ENCODE results near the gene DDX41. TPM values are rescaled to one million over a fixed set of nuclear protein-coding genes. Genes with fewer than 3 reads are reported as not detected.
"Not testable (repeated sequence)": the region's sequence is repeated elsewhere in the genome, so short reads cannot be mapped to it uniquely, and the experiment has no call there.

The DDX41 gene
- total RNA-seq, 1 donor from 2014 or later: 89.1 TPM

DNA sequence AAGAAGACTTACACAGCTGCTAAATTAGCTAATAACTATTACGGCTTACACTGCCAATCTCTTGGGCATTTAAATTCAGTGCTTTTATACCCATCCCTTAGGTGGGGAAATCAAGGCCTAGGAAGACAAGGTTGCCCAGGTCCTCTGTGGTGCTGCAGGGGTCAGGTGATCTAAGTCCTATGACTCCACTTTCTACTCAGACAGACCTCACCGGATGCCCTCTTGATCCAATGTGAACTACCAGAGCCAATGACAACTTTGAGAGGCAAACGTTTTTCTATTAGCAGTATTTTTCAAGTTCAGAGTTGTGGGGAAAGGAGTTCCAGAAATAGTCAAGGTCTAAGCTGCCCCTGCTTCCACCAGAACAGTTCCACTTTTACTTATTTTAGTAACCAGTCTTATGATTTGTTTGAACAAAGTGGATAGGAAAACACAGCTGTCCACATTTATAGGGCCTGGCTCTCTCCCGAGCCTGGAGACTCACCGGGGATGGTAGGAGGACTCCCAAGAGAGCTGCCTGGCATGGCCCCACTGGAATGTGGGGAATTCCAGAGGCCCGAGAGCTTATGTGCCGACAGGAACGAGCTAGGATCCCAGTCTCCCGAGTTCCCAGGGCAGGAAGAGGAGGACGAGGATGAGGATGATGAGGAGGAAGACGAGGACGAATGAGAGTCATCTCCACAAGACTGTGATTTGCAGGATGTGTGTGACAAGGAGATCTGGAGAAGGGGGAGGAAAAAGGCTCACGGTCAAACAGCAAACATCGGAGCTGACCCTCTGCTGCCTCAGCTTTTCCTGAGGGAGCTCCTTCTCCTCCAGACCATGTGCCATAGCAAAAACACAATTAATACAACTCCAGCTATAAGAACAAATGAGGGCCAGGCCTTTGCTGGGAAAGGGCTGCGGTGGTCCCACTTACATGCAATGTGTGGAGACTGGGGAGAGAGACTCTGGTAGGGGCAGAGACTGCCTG, 20.9 kb upstream of the DDX41 start:
- peak; percentile 71 for DNase-seq (ENCODE audit: low spot score)

GRCh38 chr5:177536386-177536785, 19.6 kb upstream of the DDX41 start:
- no peak for DNase-seq (ENCODE audit: low spot score)

DNA sequence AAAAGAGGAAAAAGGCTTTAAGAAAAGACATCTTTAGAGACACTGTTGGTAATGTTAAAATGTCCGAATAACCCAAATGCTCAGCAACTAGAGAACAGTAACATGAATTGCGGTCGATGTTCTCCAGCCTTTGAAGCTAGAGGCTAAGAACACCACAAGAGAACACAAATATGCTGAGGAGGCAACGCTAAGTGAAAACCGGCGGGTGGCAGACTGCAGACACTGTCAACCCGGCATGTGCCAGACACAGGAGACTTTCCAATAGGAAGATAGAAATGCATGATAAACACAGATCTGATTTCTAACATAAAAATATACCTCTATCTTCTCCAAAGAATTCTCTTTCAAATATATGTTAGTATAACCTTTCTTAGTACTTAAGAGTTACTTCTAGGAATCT, 18.4 kb upstream of the DDX41 start:
- DNase-seq (ENCODE audit: low spot score): no peak

GRCh38 chr5:177534433-177534832, 17.7 kb upstream of the DDX41 start:
- not testable (repeated sequence) for DNase-seq (ENCODE audit: low spot score)

GRCh38 chr5:177531209-177531940, 14.6 kb upstream of the DDX41 start:
- no peak for DNase-seq (ENCODE audit: low spot score)

DNA sequence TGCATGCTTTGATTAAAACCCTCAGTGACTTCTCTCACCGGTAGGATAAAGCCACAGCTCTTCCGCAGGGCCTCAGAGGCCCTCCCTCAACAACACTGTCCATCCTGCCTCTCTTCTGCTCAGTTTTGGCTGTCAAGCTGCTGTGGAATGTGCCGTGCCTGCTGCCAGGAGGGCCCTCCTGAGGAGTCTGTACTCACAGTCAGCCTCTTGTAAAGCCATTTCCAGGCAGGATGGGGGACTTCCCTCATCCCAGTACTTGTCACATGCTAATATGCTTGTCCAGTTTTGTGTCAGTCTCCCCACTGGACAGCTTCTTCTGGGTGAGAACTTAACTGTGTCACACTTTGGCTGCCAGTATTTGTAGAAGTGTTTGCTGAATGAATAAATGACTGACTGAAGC, 13.9 kb upstream of the DDX41 start:
- no peak for DNase-seq (ENCODE audit: low spot score)

DNA sequence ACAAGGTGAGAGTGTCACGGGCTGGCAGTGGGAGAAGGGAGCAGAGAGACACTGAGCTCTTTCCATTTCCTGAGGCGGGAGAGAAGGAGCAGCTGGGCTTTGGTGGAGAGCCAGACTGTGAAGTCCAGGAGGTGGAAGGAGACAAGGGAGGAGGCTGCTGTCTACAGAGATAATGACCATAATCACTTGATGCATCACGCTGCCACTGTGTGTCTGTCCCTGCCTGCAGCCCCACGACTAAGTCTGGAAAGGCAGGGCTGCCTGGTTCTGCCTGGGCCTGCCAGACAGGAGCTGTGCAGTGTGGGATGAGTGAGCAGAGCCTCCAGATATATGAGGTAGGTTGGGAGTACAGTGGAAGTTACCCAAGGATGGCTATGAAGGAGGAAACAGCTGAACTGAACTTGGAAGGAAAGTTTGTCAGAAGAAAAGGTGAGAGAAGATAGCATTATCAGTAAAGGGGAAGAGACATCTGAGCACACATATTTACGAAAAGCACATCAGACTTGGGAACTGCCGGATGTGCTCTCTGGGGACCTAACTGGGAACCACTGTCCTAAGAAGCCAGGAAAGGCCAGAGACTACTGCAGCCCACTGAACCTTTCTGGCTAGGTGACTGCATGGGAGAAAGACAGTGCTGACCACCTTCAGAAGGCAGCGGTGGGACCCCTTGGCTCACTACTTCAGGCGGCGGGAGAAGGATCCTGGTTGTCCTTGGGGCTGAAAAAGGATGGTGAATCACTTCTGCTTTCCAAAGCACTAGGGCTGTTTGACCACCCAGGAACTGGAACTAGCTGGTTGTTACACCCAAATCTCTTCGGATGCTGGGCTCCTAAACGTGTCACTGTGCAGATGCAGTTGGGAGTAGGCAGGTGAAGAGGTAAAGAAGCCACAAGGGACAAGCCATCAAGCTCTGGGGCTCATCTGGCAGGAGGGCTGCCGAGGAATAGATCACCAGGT, 12.8 kb upstream of the DDX41 start:
- no peak for DNase-seq (ENCODE audit: low spot score)

GRCh38 chr5:177528631-177529030, 11.9 kb upstream of the DDX41 start:
- no peak for DNase-seq (ENCODE audit: low spot score)

- no peak for DNase-seq (ENCODE audit: low spot score)
Measured at GRCh38 chr5:177527595-177527994, 10.8 kb upstream of the DDX41 start.

- DNase-seq (ENCODE audit: low spot score): no peak
Measured at GRCh38 chr5:177526791-177527190, 10.0 kb upstream of the DDX41 start.

GRCh38 chr5:177526191-177526590, 9.4 kb upstream of the DDX41 start:
- no peak for DNase-seq (ENCODE audit: low spot score)

DNA sequence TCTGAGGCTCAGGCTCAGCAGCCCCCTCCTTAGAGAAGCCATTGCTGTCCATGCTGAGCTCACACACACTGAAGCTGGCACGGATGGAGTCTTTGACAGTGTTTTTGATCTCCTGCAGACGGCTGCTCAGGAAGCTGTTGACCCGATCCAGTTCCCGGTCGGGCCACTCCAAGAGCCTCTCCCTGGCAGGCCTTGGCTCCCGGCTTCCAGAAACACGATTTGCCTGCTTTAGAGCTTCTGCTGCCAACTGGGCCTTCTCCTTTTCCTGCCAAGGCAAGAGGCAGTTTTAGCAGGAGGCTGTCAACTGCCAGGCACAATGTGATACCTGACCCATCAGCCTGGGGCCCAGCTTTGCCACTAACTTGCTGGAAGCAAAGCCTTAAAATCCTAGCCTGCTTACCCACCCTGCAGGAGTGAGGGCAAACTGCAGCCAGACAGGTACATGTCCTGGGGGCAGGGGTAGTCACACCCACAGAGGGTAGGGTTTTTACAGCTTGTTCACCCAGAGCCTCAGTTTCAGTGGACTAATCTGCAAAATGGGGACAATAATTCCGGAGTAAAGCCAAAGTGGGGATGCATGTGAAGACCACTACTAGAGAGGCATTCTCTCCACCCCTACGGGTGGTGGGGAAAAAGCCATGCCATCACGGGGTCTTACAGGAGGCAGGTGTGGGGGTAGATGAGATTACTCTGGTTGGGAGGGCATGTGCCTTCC, 8.3 kb upstream of the DDX41 start:
- DNase-seq (ENCODE audit: low spot score): no peak

GRCh38 chr5:177524539-177524900, 7.8 kb upstream of the DDX41 start:
- no peak for DNase-seq (ENCODE audit: low spot score)

DNA sequence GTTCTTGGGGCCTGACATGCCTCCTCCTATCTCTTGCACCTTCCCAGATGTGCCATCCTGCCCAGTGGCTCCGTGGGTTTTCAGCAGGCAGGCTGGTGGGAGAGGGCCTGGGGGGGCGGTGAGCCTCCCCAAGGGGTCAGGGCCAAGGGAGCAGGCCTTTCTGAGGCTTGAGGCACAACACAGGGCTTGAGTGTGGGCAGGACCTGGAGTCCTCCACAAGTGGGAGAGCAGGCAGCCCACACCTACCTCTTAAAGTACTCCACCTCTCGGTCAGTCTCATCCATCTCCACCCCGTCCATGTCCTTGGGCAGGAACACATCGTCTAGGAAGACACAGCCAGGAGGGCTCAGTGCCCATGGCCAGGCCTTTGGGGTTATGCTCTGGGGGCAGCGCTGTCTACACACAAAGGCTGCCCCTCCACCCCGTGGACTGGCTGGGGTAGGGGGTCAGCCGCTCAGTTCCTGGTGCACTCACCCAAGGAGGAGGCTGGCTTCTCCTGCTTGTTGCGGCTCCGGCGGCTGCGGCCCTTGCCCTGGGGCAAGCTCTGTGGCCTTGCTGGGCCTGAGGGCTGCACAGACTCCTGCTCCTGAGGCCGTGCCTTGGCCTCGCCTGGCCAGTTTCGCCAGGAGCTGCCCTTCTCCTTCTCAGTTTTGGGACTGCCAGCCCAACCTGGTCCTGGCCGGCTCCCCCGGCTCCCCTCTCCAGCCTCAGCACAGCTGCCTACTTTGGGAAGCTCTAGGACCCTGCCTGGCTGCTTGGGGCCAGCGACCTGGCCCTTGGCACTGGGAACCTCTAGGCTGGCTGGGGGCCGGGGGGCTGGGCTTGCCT, 7.2 kb upstream of the DDX41 start:
- DNase-seq (ENCODE audit: low spot score): no peak

- DNase-seq (ENCODE audit: low spot score): no peak
Measured at GRCh38 chr5:177520916-177521513, 4.3 kb upstream of the DDX41 start.

GRCh38 chr5:177520271-177520670, 3.5 kb upstream of the DDX41 start:
- DNase-seq (ENCODE audit: low spot score): no peak

DNA sequence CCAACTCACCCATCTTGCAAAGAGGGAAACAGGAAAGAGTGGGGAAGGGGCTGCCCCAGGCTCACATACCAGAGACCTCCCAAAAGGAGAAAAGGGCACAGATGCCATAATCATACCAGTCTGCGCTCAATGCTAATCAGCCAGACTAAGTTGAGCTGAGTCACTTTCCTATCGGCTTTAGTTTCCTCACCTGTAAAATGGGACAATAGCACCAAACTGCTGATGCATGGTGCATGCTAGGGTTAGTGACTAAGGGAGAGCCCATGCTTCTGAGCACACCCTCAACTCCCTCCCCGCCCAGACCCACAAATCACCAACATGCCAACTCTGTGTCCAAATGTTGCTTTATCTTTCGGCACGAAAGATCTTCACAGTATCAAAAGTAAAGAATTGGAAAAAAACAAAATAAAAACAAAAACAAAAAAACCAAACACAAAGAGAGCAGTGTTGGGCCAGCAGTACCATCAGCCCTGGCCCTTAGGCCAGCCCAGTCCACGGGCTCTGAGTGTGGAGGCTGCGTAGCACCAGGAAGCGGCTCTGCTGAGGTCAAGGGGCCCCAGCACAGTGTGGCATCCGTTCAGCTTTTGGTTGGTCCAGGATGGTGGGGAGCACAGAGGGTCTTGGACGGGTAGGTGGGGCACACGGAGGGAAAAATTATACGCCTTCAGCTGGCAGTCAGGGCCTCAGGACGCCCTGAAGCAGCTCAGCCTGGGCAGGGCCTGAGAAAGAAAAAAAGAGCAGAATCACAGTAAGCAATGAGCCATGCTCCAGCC, 2.9 kb upstream of the DDX41 start:
- DNase-seq (ENCODE audit: low spot score): no peak

- DNase-seq (ENCODE audit: low spot score): no peak
Measured at GRCh38 chr5:177515580-177515979, 1.2 kb downstream of the DDX41 start.

- DNase-seq (ENCODE audit: low spot score): no peak
Measured at GRCh38 chr5:177514541-177514940, 2.2 kb downstream of the DDX41 start.

Data from ureter (tissue), 1 donor.